Measurements from ENCODE around the gene SNAI1.

- TF ChIP-seq EZH2 (IDR thresholded peaks at IDR 0.05; ENCODE audit: low read length): no peak
- TF ChIP-seq CTCF (optimal IDR thresholded peaks at IDR 0.05 in 1 of 3, IDR thresholded peaks at IDR 0.05 in 1 of 3, conservative IDR thresholded peaks at IDR 0.05 in 1 of 3; ENCODE audit: extremely low read depth in 1 of 3, insufficient read depth in 2 of 3, low read length in 3 of 3): no peak
Measured at GRCh38 chr20:50015636-50015992, 32.8 kb downstream of the SNAI1 start.

Measured in keratinocyte (primary cell).